Parathyroid adenoma (tissue), 2 donors: ENCODE data around the gene NALCN.

Experiments
- H2AFZ ChIP-seq: fragments of 300-600 bp; sonication (generic); one replicate; pipeline ENCODE4 v1.7.0; 2017; ENCODE audit warnings: antibody characterized with exemption, mild to moderate bottlenecking
- H3K27ac ChIP-seq: fragments of 300-600 bp; sonication (generic); one replicate; pipeline ENCODE4 v1.7.0; 2017
- H3K27me3 ChIP-seq: fragments of 300-600 bp; sonication (generic); one replicate; pipeline ENCODE4 v1.7.0; 2017; ENCODE audit warnings: low read length; ENCODE audit not compliant: control insufficient read depth, insufficient read depth
- H3K36me3 ChIP-seq: fragments of 300-600 bp; sonication (generic); one replicate; pipeline ENCODE4 v1.7.0; 2017; ENCODE audit warnings: low read length; ENCODE audit not compliant: control insufficient read depth, insufficient read depth
- H3K4me1 ChIP-seq: fragments of 300-600 bp; sonication (generic); one replicate; pipeline ENCODE4 v1.7.0; 2017; ENCODE audit warnings: control low read depth
- H3K4me2 ChIP-seq: fragments of 300-600 bp; sonication (generic); one replicate; pipeline ENCODE4 v1.7.0; 2017; ENCODE audit warnings: low read length
- H3K4me3 ChIP-seq: fragments of 300-600 bp; sonication (generic); one replicate; pipeline ENCODE4 v1.7.0; 2017; ENCODE audit warnings: low read depth, low read length
- H3K79me2 ChIP-seq: fragments of 300-600 bp; sonication (generic); one replicate; pipeline ENCODE4 v1.7.0; 2017; ENCODE audit warnings: control low read depth
- H3K9ac ChIP-seq: fragments of 300-600 bp; sonication (generic); one replicate; pipeline ENCODE4 v1.7.0; 2017; ENCODE audit warnings: mild to moderate bottlenecking
- H3K9me3 ChIP-seq: fragments of 300-600 bp; sonication (generic); one replicate; pipeline ENCODE4 v1.7.0; 2017; ENCODE audit warnings: low read length; ENCODE audit not compliant: control insufficient read depth
- CTCF ChIP-seq: fragments of 300-600 bp; sonication (generic); IDR thresholded peaks from one replicate; pipeline ENCODE4 v1.7.0; 2017; ENCODE audit warnings: antibody characterized with exemption, mild to moderate bottlenecking
- donor health status: primary hyperparathyroidism.

NALCN gene

GRCh38 chr13:101139081-101139480 lies 277.2 kb downstream of the NALCN start:
- Histone ChIP-seq H3K9me3 (no peaks in the 10 kb centered on the region), H3K4me2 (no peak overlapping the region), H3K4me1 (no peaks in the 10 kb centered on the region), H3K79me2 (no peaks in the 10 kb centered on the region), H3K27ac (no peak overlapping the region), H3K9ac (no peak overlapping the region), H3K4me3 (no peak overlapping the region), H3K36me3 (no peaks in the 10 kb centered on the region), H2AFZ (no peak overlapping the region), H3K27me3 (no peaks in the 10 kb centered on the region)
- TF ChIP-seq CTCF: no peak

GRCh38 chr13:101127741-101128353 lies 288.5 kb downstream of the NALCN start:
- no peak overlapping the region for H2AFZ ChIP-seq
- H3K79me2 ChIP-seq: no peaks in the 10 kb centered on the region
- H3K4me1 ChIP-seq: no peaks in the 10 kb centered on the region
- no peaks in the 10 kb centered on the region for H3K36me3 ChIP-seq
- H3K27me3 ChIP-seq: no peaks in the 10 kb centered on the region
- no peak overlapping the region for H3K9ac ChIP-seq
- H3K27ac ChIP-seq: no peak overlapping the region
- H3K4me2 ChIP-seq: no peak overlapping the region
- H3K9me3 ChIP-seq: no peaks in the 10 kb centered on the region
- peak; percentile 33 for TF ChIP-seq CTCF
- no peak overlapping the region for H3K4me3 ChIP-seq

DNA sequence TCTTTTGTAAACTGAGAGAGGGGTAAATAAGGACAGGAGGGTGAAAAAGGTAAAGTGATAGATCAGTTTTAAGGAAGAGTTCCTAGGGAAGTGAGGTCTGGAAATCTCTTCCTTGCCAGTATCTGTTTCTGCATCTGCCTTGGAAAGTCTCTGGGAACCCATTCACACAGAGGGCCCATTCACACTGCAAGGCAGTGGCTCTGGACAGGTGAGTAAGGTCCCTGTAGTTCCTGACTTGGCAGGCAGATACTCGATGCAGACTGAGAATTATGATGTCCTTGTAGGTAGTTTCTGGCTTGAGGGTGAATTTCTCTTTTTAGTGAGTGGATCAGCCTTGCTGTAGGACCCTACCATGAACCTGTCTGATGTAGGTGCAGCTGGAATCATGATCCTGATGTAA lies 293.3 kb downstream of the NALCN start:
- no peak overlapping the region for H3K4me2 ChIP-seq
- no peak overlapping the region for H2AFZ ChIP-seq
- no peaks in the 10 kb centered on the region for H3K27me3 ChIP-seq
- no peaks in the 10 kb centered on the region for H3K9me3 ChIP-seq
- no peak for TF ChIP-seq CTCF
- no peaks in the 10 kb centered on the region for H3K36me3 ChIP-seq
- H3K9ac ChIP-seq: no peak overlapping the region
- H3K27ac ChIP-seq: no peak overlapping the region
- H3K79me2 ChIP-seq: no peaks in the 10 kb centered on the region
- H3K4me1 ChIP-seq: no peaks in the 10 kb centered on the region
- H3K4me3 ChIP-seq: no peak overlapping the region

GRCh38 chr13:101121608-101122007 lies 294.7 kb downstream of the NALCN start:
- H2AFZ ChIP-seq: no peak overlapping the region
- no peaks in the 10 kb centered on the region for H3K27me3 ChIP-seq
- no peaks in the 10 kb centered on the region for H3K9me3 ChIP-seq
- no peak overlapping the region for H3K4me2 ChIP-seq
- no peak overlapping the region for H3K4me3 ChIP-seq
- H3K4me1 ChIP-seq: no peaks in the 10 kb centered on the region
- TF ChIP-seq CTCF: no peak
- no peak overlapping the region for H3K27ac ChIP-seq
- no peaks in the 10 kb centered on the region for H3K79me2 ChIP-seq
- H3K9ac ChIP-seq: no peak overlapping the region
- no peaks in the 10 kb centered on the region for H3K36me3 ChIP-seq

GRCh38 chr13:101120007-101120406 lies 296.3 kb downstream of the NALCN start:
- no peak overlapping the region for H3K4me2 ChIP-seq
- no peak overlapping the region for H3K27ac ChIP-seq
- no peaks in the 10 kb centered on the region for H3K27me3 ChIP-seq
- no peak overlapping the region for H3K4me3 ChIP-seq
- no peak overlapping the region for H2AFZ ChIP-seq
- TF ChIP-seq CTCF: no peak
- no peaks in the 10 kb centered on the region for H3K4me1 ChIP-seq
- no peak overlapping the region for H3K9ac ChIP-seq
- no peaks in the 10 kb centered on the region for H3K9me3 ChIP-seq
- no peaks in the 10 kb centered on the region for H3K79me2 ChIP-seq
- no peaks in the 10 kb centered on the region for H3K36me3 ChIP-seq
